NAMALWA (cell line): ENCODE measurements around the gene MTUS2.
A peak's percentile ranks its signal among the peaks of the same experiment; 100 is the strongest.

Source experiments
- DNase-seq: peaks from one replicate; pipeline ENCODE4 v3.0.0-alpha.2; 2015; ENCODE audit warnings: low spot score

MTUS2 gene

GRCh38 chr13:29508130-29508875 is 688.2 kb downstream of the MTUS2 start:
- DNase-seq = peak; percentile 77

- DNase-seq = no peak
Observed at GRCh38 chr13:29508876-29509252, 688.7 kb downstream of the MTUS2 start.

GRCh38 chr13:29509999-29510589 is 690.0 kb downstream of the MTUS2 start:
- no peak for DNase-seq

GRCh38 chr13:29510651-29511084 is 690.5 kb downstream of the MTUS2 start:
- no peak for DNase-seq

GRCh38 chr13:29511106-29511796 is 691.1 kb downstream of the MTUS2 start:
- DNase-seq = no peak

GRCh38 chr13:29511980-29512379 is 691.8 kb downstream of the MTUS2 start:
- no peak for DNase-seq

- no peak for DNase-seq
Observed at GRCh38 chr13:29513002-29513980, 693.2 kb downstream of the MTUS2 start.

- DNase-seq = no peak
Observed at GRCh38 chr13:29513981-29514719, 694.0 kb downstream of the MTUS2 start.

- no peak for DNase-seq
Observed at GRCh38 chr13:29514720-29515310, 694.7 kb downstream of the MTUS2 start.

- no peak for DNase-seq
Observed at GRCh38 chr13:29515372-29515771, 695.2 kb downstream of the MTUS2 start.

GRCh38 chr13:29516012-29516411 is 695.9 kb downstream of the MTUS2 start:
- DNase-seq = no peak

- DNase-seq = no peak
Observed at GRCh38 chr13:29516880-29517279, 696.7 kb downstream of the MTUS2 start.

GRCh38 chr13:29519921-29520320 is 699.8 kb downstream of the MTUS2 start:
- DNase-seq = no peak

GRCh38 chr13:29520671-29521070 is 700.5 kb downstream of the MTUS2 start:
- no peak for DNase-seq

GRCh38 chr13:29521336-29521735 is 701.2 kb downstream of the MTUS2 start:
- DNase-seq = no peak

GRCh38 chr13:29522044-29522685 is 702.0 kb downstream of the MTUS2 start:
- DNase-seq = no peak

GRCh38 chr13:29523199-29523961 is 703.2 kb downstream of the MTUS2 start:
- no peak for DNase-seq

GRCh38 chr13:29524176-29524575 is 704.0 kb downstream of the MTUS2 start:
- DNase-seq = no peak

GRCh38 chr13:29524641-29525040 is 704.5 kb downstream of the MTUS2 start:
- DNase-seq = no peak

GRCh38 chr13:29525757-29526156 is 705.6 kb downstream of the MTUS2 start:
- no peak for DNase-seq
